HG03280 (cell line): ENCODE data around the gene PKN1.

Source experiments
- ATAC-seq: cut with Tn5 transposase; IDR thresholded peaks from one replicate; pipeline ENCODE4 v1.9.1; 2021; ENCODE audit warnings: mild to moderate bottlenecking, moderate library complexity; ENCODE audit not compliant: unreplicated experiment

Gene PKN1

GRCh38 chr19:14510311-14511228 lies 77.5 kb downstream of the PKN1 start:
- ATAC-seq: no peak

DNA sequence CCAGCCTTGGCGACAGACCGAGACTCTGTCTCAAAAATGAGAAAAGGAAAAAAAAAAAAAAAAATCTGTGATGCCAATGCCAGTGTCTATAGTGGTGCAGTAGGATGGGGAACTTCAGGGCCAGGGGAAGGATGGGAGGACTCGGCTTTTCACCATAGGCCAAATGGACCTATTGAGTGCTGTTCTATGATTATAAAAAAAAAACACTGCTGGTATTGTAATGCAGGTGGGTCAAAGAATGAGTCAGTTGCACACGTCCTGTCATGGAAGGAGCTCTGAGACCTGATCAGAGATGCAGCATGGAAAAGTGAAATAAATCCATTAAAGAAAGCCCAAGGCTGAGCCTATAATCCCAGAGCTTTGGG lies 78.1 kb downstream of the PKN1 start:
- no peak for ATAC-seq

DNA sequence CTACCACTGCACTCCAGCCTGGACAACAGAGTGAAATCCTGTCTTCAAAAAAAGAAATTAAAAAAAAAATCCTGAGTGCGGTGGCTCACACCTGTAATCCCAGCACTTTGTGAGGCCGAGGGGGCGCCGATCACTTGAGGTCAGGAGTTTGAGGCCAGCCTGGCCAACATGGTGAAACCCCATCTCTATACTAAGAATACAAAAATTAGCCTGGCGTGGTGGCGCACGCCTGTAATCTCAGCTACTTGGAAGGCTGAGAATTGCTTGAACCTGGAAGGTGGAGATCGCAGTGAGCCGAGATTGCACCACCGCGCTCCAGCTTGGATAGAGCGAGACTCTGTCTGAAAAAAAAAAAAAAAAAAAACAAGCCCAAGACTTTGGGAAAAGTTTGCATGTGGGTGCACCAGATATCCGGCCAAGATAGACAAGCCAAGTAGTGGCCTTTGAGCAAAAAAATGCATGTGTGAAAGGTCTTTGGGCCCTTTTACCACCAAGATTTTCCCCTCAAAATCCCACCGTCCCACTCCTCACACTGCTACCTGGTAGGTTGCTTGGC lies 79.4 kb downstream of the PKN1 start:
- no peak for ATAC-seq

- ATAC-seq: no peak
Observed at GRCh38 chr19:14514215-14514863, 81.2 kb downstream of the PKN1 start.

- no peak for ATAC-seq
Observed at GRCh38 chr19:14515501-14516047, 82.5 kb downstream of the PKN1 start.

- ATAC-seq: no peak
Observed at GRCh38 chr19:14516048-14516534, 83.0 kb downstream of the PKN1 start.

DNA sequence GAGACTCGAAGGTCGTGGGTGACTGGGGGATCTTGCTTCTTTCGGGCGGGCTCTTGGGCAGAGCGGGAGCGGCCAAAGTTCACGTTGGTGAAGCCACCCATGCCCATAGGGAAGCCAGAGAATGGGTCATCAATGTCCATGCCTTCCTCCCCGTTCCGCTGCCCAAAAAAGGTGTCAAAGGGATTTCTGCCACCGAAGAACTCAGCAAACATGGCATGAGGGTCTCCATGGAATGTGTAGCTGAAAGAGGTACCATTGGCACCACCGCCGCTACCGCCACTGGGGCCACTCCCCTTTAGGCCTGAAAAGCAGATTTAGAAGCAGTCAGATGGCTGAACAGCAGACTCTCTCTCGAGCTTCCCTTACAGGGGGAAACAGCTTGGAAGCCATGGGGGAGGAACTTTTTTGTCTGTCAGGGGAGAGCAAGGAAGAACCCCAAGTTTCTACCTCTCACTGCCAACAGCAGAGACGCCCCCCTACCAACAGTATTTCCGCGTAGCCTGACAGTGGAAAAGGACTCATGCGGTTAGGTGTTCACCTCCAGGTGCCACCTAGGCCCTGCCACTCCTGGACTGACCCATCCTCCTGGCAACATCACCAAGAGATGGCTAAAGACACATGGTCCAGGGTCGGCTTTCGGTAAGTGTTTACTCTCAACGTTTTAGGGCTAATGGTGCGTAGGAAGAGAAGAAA lies 83.8 kb downstream of the PKN1 start:
- no peak for ATAC-seq

- no peak for ATAC-seq
Observed at GRCh38 chr19:14517446-14517839, 84.3 kb downstream of the PKN1 start.

DNA sequence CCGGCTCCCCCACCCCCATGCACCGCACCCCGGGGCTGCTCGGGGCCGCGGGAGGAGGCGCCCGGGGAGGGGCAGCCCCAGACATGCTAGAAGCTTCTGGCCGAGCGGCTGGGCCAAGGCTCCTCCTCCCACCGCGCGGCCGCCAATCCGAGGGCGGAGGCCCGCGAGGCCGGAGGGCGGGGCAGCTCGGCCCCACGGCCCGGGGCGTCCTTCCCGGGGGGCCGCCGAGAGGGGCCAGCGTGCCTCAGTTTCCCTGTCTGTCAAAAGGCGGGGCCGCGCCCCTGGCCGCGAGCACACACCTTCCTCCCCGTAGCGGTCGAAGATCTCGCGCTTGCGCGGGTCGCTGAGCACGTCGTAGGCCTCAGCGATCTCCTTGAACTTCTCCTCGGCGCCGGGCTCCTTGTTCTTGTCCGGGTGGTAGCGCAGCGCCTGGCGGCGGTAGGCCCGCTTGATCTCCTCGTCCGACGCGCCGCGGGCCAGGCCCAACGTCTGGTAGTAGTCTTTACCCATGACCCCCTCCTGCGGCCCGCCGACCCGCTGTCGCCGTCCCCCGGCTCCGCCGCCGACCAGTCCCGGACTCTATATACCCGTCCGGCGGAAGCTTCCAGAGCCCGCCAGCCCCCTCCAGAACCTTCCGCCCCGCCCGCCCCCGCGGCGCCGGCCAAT lies 84.9 kb downstream of the PKN1 start, which contains the start of gene DNAJB1:
Gene DNAJB1 (minus strand): TSS at position 558 of the 666 bp plus-strand sequence. CDS start 48 bp downstream, at position 510.
- ATAC-seq: peak; percentile 62

GRCh38 chr19:14519245-14519859 lies 86.2 kb downstream of the PKN1 start:
- no peak for ATAC-seq

- ATAC-seq: no peak
Observed at GRCh38 chr19:14519860-14520407, 86.8 kb downstream of the PKN1 start.

DNA sequence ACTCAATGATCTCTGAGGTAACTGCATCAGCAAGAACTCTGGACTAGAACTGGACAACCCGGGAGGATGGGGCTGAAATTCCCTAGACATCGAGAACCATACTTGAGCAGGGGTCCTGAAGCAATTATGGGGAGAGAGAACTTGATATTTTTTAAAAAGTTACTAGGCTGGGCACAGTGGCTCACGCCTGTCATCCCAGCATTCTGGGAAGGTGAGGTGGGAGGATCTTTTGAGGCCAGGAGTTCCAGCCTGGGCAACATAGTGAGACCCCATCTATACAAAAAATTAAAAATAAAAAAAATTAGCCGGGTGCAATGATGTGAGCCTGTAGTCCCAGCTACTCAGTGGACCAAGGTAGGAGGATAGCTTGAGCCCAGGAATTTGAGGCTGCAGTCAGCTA lies 87.4 kb downstream of the PKN1 start:
- no peak for ATAC-seq
